Activated naive CD4-positive, alpha-beta T cell treated with anti-CD3 and anti-CD28 coated beads, Interleukin-2, amount 50 U/mL, for 72 hours (primary cell): ENCODE data around the gene VWF. TPM values are rescaled to one million over a fixed set of nuclear protein-coding genes. Genes with fewer than 3 reads are reported as not detected.

Experiments used
- ATAC-seq, 2 donors: fragments of 150-1000 bp; cut with Tn5 transposase; 2 replicates each; pipeline ENCODE4 v1.10.0; 2021; ENCODE audit warnings: mild to moderate bottlenecking in 2 of 2, moderate library complexity in 2 of 2
- DNase-seq, 2 donors: peaks; one replicate each; pipeline ENCODE4 v3.0.0; 2021 to 2022; ENCODE audit warnings: low spot score in 2 of 2
- H3K27ac Mint-ChIP-seq, 2 donors: one replicate each; pipeline ENCODE4 v1.8.0; 2022; ENCODE audit warnings: mild to moderate bottlenecking in 2 of 2, mixed read lengths in 2 of 2
- H3K36me3 Mint-ChIP-seq, 2 donors: one replicate each; pipeline ENCODE4 v1.8.0; 2022; ENCODE audit warnings: mixed read lengths in 2 of 2
- H3K9me3 Mint-ChIP-seq, 2 donors: one replicate each; pipeline ENCODE4 v1.8.0; 2022; ENCODE audit warnings: mixed read lengths in 2 of 2
- total RNA-seq, 2 donors: library from RNA; stranded (reverse); gene quantifications; one replicate each; pipeline ENCODE4 v1.2.3, GENCODE V29; 2022

Gene VWF
- total RNA-seq, 2 donors from 2014 or later = 0.12 TPM; not detected in 1

DNA sequence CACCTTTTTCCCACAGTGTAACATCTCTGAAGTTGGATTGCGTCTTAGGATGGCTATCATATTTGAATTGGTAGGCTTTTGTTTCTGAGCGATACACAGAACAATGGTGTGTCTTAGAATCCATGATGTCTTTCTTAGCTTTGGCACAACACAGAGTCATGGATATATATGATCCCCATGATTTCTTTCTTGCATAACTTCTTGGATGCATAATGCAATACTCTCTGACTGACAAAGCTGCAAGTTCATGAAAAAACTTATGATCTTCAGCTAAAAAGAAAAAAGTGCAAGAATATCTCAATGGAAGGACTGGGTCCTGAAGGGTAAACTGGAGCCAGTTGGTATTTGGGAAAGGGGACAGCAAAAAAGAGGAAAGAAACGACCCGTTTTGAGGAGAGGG lies 48.1 kb downstream of the VWF start:
- Mint-ChIP-seq H3K36me3 (no peaks in the 10 kb centered on the region), H3K9me3 (no peaks in the 10 kb centered on the region), H3K27ac (no peak overlapping the region)
- no peak for ATAC-seq
- DNase-seq = no peak

DNA sequence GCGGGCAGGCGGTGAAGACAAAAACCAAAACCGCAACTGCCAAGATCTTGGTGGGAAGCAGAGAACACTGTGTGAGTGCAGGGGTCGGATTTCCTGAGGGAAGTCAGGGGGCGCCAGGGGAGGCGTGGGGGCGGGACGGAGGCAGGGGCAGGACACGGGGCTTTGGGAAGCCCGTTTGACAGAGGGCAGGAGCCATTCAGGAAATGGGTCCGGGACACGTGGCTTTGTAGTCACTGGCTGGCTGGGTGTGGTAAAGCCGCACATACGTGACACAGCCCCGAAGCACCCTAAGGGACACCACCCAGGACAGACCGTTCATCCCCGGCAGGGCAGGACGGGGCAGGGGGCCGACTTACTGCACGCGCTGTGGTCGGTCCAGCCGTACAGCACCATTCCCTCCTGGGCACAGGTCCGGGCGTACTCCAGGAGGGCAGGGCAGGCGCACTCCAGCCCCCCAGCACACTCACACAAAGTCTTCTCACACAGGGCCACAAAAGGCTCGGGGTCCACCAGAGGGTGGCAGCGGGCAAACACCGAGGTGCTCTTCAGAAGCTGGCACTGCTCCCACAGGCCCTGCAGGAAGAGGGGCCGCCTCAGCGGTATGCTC lies 49.4 kb downstream of the VWF start:
- Mint-ChIP-seq H3K9me3 (no peaks in the 10 kb centered on the region), H3K27ac (peak overlapping the region; percentile 17 to 32)

GRCh38 chr12:6074427-6074826 lies 50.0 kb downstream of the VWF start:
- DNase-seq (peak in 1 of 2 donors; percentile 10), ATAC-seq (peak; percentile 9 to 38)
- Mint-ChIP-seq H3K9me3 (no peaks in the 10 kb centered on the region), H3K36me3 (no peaks in the 10 kb centered on the region), H3K27ac (peak overlapping the region; percentile 0 to 17)

More for the DNA sequence above, 49.4 kb downstream of the VWF start:
- ATAC-seq (peak; percentile 82 to 99), DNase-seq (peak; percentile 20 to 69)
- H3K36me3 Mint-ChIP-seq = no peaks in the 10 kb centered on the region

- ATAC-seq (no peak), DNase-seq (no peak)
- Mint-ChIP-seq H3K36me3 (no peaks in the 10 kb centered on the region), H3K9me3 (no peaks in the 10 kb centered on the region), H3K27ac (peak overlapping the region in 1 of 2 donors; percentile 33)
Measured at GRCh38 chr12:6073426-6073825, 51.0 kb downstream of the VWF start.

- no peaks in the 10 kb centered on the region for H3K9me3 Mint-ChIP-seq
- H3K27ac Mint-ChIP-seq = peak overlapping the region in 1 of 2 donors; percentile 33
- no peak for ATAC-seq
- DNase-seq = no peak
- no peaks in the 10 kb centered on the region for H3K36me3 Mint-ChIP-seq
Measured at GRCh38 chr12:6072302-6072752, 52.1 kb downstream of the VWF start.

- Mint-ChIP-seq H3K27ac (no peak overlapping the region), H3K9me3 (no peaks in the 10 kb centered on the region), H3K36me3 (no peaks in the 10 kb centered on the region)
- DNase-seq = no peak
- ATAC-seq = no peak
Measured at GRCh38 chr12:6071589-6071988, 52.9 kb downstream of the VWF start.

GRCh38 chr12:6070472-6071257 lies 53.8 kb downstream of the VWF start:
- no peaks in the 10 kb centered on the region for H3K36me3 Mint-ChIP-seq

GRCh38 chr12:6069437-6070093 lies 54.9 kb downstream of the VWF start:
- H3K9me3 Mint-ChIP-seq = no peaks in the 10 kb centered on the region
- no peak overlapping the region for H3K27ac Mint-ChIP-seq
- peak in 1 of 2 donors; percentile 22 for DNase-seq
- no peaks in the 10 kb centered on the region for H3K36me3 Mint-ChIP-seq
- peak; percentile 58 to 82 for ATAC-seq

More at GRCh38 chr12:6070472-6071257, 53.8 kb downstream of the VWF start:
- ATAC-seq = no peak
- H3K27ac Mint-ChIP-seq = no peak overlapping the region
- H3K9me3 Mint-ChIP-seq = no peaks in the 10 kb centered on the region
- no peak for DNase-seq

GRCh38 chr12:6068227-6068626 lies 56.2 kb downstream of the VWF start:
- DNase-seq (no peak), ATAC-seq (no peak)
- no peaks in the 10 kb centered on the region for H3K9me3 Mint-ChIP-seq
- no peaks in the 10 kb centered on the region for H3K36me3 Mint-ChIP-seq
- H3K27ac Mint-ChIP-seq = no peak overlapping the region

DNA sequence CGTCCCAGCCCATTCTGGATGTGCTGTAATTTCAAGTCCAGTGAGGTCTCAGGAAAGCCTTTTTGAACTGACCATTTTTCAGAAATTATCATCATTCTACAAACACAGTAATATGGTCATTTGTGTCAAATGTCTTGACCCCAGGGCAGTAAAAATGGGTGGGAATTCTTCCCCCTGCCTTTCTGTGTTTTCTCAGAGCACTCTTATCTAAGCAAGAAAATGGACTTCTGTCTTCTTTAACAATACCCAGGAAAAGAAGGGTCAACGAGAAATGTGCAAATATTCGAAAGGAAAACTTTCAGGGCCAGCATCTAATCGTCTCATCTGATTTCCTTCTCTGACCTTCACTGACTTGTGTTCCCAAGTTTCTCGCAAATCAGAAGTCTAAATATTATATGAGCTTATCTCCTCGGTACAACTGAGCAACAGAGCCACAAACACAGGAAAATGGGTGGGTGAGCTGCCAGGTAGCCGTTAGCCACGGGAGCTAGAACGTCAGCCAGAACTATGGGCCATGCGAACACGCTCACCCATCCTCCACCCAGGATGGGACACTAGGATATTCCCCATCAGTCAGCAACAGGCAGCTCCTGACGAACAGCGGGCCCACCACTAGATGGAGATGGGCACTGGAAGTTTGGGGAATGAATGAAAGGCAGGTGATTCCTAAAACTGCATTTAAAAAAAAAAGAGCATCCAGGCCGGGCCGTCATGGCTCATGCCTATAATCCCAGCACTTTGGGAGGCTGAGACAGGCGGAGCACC lies 57.1 kb downstream of the VWF start:
- ATAC-seq (no peak), DNase-seq (no peak)
- no peaks in the 10 kb centered on the region for H3K9me3 Mint-ChIP-seq
- no peaks in the 10 kb centered on the region for H3K36me3 Mint-ChIP-seq
- no peak overlapping the region for H3K27ac Mint-ChIP-seq

DNA sequence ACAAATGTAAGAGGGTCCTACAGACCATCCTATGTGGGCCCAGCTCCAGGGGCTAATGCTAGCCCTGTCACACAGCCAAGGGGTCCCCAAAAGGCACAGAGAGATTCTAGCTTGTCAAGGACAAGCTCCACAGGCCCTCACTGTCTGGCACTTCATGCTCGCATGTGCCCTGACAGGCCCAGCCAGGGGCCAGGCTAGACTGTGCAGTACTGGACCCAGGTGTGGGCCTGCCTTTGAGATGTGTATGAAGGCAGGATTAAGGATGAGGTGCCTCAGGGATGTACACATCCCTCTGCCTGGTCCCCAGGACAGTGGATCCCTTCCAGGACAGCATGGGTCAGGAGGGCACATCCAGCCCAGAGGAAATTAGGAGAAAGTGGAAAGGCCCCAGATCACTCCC lies 57.8 kb downstream of the VWF start:
- ATAC-seq = no peak
- DNase-seq = no peak
- no peaks in the 10 kb centered on the region for H3K9me3 Mint-ChIP-seq
- H3K36me3 Mint-ChIP-seq = no peaks in the 10 kb centered on the region
- no peak overlapping the region for H3K27ac Mint-ChIP-seq

DNA sequence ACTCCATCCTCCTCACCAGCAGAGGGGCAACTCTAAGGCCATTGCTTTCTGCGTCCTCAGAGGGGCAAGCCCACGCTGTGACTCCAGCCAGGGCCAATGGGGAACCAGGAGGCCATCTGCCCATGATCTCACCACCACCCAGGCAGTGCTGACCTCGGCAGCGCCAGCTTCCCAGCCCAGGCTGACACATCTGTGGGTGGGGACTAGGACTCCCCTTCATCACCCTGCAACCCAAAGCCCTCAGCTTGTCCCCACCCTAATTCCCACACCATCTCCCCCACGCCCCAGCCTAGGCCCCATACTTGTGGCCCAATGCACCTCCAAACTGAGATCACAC lies 58.6 kb downstream of the VWF start:
- H3K27ac Mint-ChIP-seq = no peak overlapping the region
- no peak for ATAC-seq
- H3K36me3 Mint-ChIP-seq = no peaks in the 10 kb centered on the region
- DNase-seq = no peak
- no peaks in the 10 kb centered on the region for H3K9me3 Mint-ChIP-seq

GRCh38 chr12:6065131-6065862 lies 59.2 kb downstream of the VWF start:
- ATAC-seq (no peak), DNase-seq (no peak)
- no peak overlapping the region for H3K27ac Mint-ChIP-seq
- no peaks in the 10 kb centered on the region for H3K36me3 Mint-ChIP-seq
- H3K9me3 Mint-ChIP-seq = no peaks in the 10 kb centered on the region

DNA sequence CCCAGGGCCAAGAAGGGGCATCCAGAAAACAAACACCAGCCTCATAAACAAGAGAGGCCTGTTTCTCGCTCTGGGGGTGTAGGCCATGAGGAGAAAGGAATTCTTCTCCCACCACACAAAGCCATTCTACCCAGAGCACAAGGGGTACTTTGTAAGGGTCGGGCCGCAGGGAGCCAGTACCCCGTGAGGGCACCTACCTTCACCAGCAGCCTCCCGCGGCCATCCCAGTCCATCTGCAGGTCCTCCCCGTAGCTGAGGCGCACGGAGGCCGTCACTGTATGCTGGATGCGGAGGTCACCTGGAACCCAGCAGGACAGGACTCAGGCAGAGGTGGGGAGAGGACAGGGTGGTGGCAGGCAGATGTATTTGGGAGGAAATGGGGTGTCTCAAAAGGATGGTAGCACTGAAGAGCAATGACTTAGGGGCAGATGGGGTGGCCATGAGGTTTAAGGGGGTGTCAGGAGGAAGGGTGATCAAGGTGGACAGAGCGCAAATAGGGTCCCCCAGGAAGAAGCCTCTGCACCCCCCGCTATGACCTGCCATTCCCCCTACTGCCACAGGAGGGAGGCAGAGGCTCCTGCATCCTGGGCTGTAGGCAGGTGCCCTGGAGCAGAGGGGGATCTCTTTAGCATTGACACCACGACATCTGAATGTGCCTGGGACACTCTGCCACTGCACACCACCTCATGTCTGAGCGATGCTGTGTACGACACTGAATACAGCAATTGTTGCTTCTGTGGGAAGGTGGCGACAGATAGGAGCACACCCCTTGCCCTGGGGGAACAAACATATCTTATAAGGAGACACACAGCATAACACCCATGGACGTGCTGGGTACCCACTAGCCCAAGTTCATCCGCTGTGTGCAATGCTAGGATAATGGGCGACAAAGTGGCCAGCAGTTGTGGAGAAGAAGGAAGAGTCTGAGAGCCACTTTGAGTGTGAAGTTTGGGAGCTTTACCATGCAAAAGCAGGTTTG lies 61.4 kb downstream of the VWF start:
- H3K27ac Mint-ChIP-seq = no peak overlapping the region
- DNase-seq (peak in 1 of 2 donors; percentile 71), ATAC-seq (peak; percentile 78 to 90)
- no peaks in the 10 kb centered on the region for H3K36me3 Mint-ChIP-seq
- no peaks in the 10 kb centered on the region for H3K9me3 Mint-ChIP-seq

- no peaks in the 10 kb centered on the region for H3K36me3 Mint-ChIP-seq
- no peak overlapping the region for H3K27ac Mint-ChIP-seq
- no peaks in the 10 kb centered on the region for H3K9me3 Mint-ChIP-seq
- ATAC-seq (no peak), DNase-seq (no peak)
Measured at GRCh38 chr12:6062395-6062756, 62.1 kb downstream of the VWF start.
